GM21390 (cell line): ENCODE results near the gene PRSS27.
"Not testable (repeated sequence)": the region's sequence is repeated elsewhere in the genome, so short reads cannot be mapped to it uniquely, and the experiment has no call there.

Source experiments
- ATAC-seq: cut with Tn5 transposase; IDR thresholded peaks from one replicate; pipeline ENCODE4 v1.9.1; 2021; ENCODE audit not compliant: unreplicated experiment

The PRSS27 gene

DNA sequence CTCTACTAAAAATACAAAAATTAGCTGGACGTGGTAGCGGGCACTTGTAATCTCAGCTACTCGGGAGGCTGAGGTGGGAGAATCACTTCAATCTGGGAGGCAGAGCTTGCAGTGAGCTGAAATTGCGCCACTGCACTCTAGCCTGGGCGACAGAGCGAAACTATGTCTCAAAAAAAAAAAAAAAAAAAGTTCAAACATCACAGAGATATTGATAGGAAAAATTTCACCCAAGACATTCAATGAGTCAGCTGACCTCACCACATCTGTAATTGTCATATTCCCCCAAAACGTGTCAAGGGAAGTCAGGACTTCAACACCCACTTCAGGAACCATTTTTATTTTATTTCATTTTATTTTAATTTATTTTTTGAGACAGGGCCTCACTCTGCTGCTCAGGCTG is 8.0 kb upstream of the PRSS27 start:
- ATAC-seq, result no peak

DNA sequence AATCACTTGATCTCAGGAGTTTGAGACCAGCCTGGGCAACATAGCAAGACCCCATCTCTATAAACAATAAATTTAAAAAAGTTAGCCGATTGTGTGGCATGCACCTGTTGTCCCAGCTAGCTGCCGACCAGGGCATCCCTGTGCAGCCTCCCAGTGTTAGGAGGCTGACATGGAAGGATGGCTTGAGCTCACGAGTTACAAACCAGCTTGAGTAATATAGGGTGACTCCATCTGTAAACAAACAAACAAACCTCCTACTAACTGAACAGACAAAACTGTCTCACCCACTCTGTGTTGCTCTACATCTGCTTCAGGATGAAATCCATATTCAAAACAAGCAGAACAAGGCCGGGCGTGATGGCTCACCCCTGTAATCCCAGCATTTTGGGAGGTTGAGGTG is 6.9 kb upstream of the PRSS27 start:
- ATAC-seq, result no peak

- no peak for ATAC-seq
These were observed 4.9 kb upstream of the PRSS27 start for GRCh38 chr16:2724816-2725348.

DNA sequence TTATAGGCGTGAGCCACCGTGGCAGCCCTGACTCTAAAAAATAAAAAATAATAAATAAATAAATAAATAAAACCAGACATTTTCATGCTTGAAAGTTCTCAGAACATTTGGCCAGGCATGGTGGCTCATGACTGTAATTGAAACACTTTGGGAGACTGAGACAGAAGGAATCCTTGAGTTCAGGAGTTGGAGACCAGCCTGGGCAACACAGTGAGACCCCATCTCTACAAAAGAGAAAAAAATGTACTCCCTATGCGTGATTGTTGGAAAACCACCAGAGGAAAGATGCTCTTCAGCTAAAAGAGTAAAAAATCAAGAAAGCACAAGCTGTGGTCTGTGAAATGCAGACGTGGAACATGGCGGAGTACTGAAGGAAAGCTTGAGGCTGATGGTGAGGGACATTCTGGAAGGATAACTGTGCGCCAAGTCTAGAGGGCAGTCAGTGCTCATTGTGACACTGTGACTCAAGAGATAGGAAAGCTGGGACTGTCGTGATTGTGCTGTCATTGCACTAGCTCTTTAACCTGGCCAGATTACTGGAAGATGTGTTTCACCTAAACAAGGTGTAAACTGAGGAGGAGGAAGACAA is 4.2 kb upstream of the PRSS27 start:
- ATAC-seq, result no peak

DNA sequence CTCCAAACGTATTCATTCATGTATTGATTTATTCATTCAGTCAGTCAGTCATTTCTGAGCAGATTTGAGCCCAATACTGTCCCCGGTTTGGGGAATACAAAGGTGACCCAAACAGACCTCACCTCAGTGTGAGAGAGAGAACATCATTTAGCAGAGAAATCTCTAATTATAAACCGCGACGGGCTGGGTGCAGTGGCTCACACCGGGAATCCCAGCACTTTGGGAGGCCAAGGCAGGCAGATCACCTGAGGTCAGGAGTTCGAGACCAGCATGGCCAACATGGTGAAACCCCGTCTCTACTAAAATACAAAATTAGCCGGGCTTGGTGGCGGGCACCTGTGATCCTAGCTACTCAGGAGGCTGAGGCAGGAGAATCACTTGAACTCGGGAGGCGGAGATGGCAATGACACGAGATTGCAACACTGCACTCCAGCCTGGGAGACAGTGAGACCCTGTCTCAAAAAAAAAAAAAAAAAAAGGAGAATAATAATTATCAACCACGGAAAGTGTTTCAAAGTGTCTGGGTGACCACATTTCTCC is 1.7 kb upstream of the PRSS27 start:
- ATAC-seq, result not testable (repeated sequence)

- ATAC-seq, result peak; percentile 76
These were observed 952 bp upstream of the PRSS27 start for GRCh38 chr16:2720719-2721633.

DNA sequence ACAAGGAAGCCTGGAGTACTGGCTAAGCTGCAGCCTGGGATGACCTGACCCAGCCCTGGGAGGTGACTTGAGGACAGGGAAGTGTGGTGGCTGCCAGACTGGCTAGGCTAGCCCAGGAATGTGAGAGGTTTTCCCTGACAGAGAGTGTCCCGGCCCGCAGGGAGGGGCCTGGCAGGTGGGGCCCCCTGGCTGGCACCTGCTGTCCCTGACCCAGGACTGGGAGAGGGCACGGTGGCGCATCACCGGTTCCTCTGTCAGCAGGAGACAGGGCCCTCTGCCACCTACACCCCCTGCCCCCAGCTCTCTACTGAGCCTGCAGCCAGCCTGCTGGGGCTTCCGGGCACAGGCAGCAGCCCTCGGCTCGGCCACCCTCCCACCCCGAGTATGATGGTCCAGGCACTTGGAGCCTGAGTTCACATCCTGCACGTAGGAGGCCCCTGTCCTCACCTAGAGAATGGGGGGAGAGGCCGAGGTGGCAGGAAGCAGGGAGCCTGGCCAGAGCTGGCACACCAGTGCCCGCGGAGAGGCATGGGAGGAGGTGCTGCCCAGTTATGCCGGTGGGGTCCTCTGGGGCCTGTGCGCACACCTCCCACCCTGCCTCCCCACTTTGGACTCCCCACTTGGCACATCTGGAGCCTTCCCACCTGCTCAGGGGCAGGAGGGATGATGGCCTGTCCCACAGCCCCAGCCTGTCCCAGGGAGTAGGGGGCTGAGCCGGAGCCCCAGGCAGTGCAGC is 528 bp downstream of the PRSS27 start:
- no peak for ATAC-seq

GRCh38 chr16:2717383-2718263 is 2.4 kb downstream of the PRSS27 start:
- no peak for ATAC-seq

- no peak for ATAC-seq
These were observed 3.1 kb downstream of the PRSS27 start for GRCh38 chr16:2716948-2717347.

DNA sequence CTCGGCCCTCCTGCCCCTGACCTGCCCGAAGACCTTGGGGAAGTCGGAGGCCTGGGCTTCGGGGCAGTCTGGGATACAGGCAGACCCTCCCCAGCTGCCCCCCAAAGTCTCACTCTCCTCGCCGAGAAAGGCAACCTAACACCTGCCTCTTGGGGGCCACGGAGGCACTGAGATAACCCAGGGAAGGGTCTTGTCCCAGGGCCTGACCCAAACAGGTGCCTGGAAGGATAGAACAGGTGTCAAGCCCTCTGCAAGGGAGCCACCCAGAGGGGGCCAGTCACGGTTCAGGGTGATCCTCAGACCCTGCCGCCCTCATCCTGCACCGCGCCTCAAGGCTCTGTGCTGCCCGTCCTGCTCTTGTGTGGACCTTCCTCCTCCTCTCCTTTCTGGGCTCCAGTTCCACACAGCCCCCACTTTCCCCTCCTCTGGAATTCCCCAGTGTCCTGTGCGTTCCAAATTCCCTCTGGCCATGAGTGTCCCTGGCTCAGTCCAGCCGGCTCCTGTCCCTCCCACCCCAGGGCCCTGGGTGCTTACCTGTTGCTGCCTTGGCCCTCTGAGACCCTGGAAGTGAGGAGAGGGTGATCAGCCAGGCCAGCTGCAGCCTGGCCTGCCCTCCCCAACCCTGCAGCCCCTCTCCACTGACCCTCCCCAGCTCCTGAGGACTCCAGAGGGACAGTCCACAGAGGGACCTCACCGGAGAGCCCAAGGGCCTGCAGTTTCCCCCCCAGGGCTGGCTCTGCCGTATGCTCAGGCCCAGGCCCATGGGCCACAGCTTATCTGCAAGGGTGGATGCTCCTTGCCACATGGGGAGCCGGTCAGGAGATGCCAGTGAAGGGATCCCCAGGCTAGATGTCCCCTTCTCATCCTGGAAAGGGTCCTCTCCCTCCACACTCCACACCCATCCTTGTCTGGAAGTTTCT is 3.8 kb downstream of the PRSS27 start:
- no peak for ATAC-seq

DNA sequence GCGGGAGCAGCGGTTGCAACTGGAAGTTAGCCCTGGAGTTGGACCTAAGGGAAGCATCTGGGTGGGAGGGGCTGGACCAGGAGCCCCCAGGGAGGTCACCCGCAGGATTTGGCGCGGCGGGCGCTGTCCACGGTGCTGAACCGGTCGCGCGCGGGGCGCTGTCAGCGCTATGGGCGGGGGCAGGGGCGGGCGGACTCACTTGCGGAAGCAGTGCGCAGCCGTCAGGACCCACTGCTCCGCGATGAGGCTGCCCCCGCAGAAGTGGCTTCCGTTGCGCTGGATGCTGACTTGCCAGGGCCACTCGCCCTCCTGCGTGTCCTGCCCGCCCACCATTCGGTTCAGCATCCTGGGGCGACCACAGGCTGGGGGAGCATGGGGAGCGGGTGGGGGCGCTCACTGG is 4.5 kb downstream of the PRSS27 start:
- ATAC-seq, result no peak

GRCh38 chr16:2715064-2715463 is 5.0 kb downstream of the PRSS27 start:
- ATAC-seq, result no peak

DNA sequence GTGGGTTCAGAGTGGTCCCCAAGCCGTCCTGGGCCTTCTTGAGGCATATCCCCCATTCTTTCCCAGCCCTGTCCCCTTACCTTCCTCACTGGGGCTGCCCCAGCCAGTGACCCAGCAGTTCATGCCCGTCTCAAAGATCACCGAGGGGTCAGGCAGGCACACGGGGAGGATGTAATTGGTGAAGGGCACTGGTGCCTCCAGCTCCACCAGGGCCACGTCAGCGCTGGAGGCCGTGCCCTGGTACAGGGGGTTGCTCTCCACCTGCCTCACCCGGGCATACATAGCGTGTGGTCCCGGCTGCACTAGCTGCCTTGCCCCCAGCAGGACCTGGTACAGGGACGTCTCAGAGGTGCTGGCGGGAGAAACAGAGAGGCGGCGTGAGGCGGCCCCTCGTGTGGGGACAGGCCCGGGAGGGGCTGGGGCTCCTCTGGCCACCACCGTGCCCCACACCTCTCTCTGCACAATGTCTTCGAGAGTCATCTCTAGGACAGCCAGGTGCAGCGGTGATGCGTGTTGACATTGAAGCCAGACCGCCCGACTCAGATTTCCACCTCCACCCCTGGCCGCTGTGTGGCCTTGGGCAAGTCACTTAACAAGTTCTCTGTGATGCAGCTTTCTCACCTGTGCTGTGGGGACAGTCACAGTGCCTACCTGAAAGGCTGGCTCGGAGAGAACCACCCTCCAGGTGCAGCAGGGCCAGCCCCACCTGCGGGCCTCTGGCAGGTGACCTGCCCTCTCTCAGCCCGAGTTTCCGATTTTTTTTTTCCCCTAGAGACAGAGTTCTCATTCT is 5.8 kb downstream of the PRSS27 start:
- no peak for ATAC-seq

- no peak for ATAC-seq
These were observed 6.5 kb downstream of the PRSS27 start for GRCh38 chr16:2713523-2713922.

- no peak for ATAC-seq
These were observed 7.5 kb downstream of the PRSS27 start for GRCh38 chr16:2712546-2712945.

- no peak for ATAC-seq
These were observed 8.0 kb downstream of the PRSS27 start for GRCh38 chr16:2712063-2712441.

GRCh38 chr16:2711370-2712062 is 8.5 kb downstream of the PRSS27 start:
- no peak for ATAC-seq

GRCh38 chr16:2710711-2711231 is 9.3 kb downstream of the PRSS27 start:
- no peak for ATAC-seq
